ENCODE measurements around the gene TEAD3. TPM values are rescaled to one million over a fixed set of nuclear protein-coding genes. Genes with fewer than 3 reads are reported as not detected.

TEAD3 gene
- total RNA-seq, 1 experiment from 2014 or later = 34.3 TPM

GRCh38 chr6:35471836-35472345 lies 25.0 kb downstream of the TEAD3 start:
- peaks cover 47% of the 10 kb centered on the region for H3K4me1 Mint-ChIP-seq
- peak overlapping the region; percentile 93 for H3K27ac Mint-ChIP-seq
- CTCF ChIA-PET = interaction anchor here (0.7 to 1.8 kb wide), 7 partner anchors 16 to 130 kb away, joined by 3 to 8 read pairs (median 5); partner anchors contain the start of gene PPARD

GRCh38 chr6:35470663-35471120 lies 26.2 kb downstream of the TEAD3 start:
- H3K4me1 Mint-ChIP-seq = peaks cover 47% of the 10 kb centered on the region
- no peaks in the 10 kb centered on the region for H3K9me3 Mint-ChIP-seq
- H3K27ac Mint-ChIP-seq = peak overlapping the region; percentile 97
- H3K4me3 Mint-ChIP-seq = peak overlapping the region; percentile 95
- ATAC-seq (no peak), DNase-seq (ENCODE audit: low spot score) (no peak)
- TF ChIP-seq ZNF425 (CRISPR knock-in tag; conservative IDR thresholded peaks at IDR 0.05) = peak; percentile 77; the same call in 1 of the 2 replicates
- 0 out of 2 replicates have a peak, but pooled peaks have one; percentile 7 for TF ChIP-seq EMX1 (CRISPR knock-in tag; IDR thresholded peaks at IDR 0.05)
- 0 out of 2 replicates have a peak, but pooled peaks have one; percentile 52 for TF ChIP-seq ZMAT4 (CRISPR knock-in tag; IDR thresholded peaks at IDR 0.05)
- no peak for TF ChIP-seq JUN (CRISPR knock-in tag; IDR thresholded peaks at IDR 0.05)
- TF ChIP-seq CREB1 (CRISPR knock-in tag; IDR thresholded peaks at IDR 0.05) = no peak
- TF ChIP-seq ZNF671 (CRISPR knock-in tag; IDR thresholded peaks at IDR 0.05) = peak; percentile 8; the same call in 1 of the 2 replicates
- H3K36me3 Mint-ChIP-seq = peaks cover 58% of the 10 kb centered on the region
- ChIA-PET CTCF (interaction anchor here (1.1 to 1.8 kb wide), 4 partner anchors 21 to 128 kb away, joined by 5 to 8 read pairs (median 6); partner anchors contain the start of gene PPARD), POLR2A (interaction anchor here (1.1 to 7.9 kb wide), 4 partner anchors 15 to 27 kb away, joined by 3 to 54 read pairs (median 36); partner anchors contain the start of gene TEAD3)
- peaks cover 13% of the 10 kb centered on the region for H3K27me3 Mint-ChIP-seq (ENCODE audit: low read depth)

More at GRCh38 chr6:35471836-35472345, 25.0 kb downstream of the TEAD3 start:
- H3K9me3 Mint-ChIP-seq = no peaks in the 10 kb centered on the region
- POLR2A ChIA-PET = interaction anchor here (0.7 to 7.9 kb wide), 8 partner anchors 14 to 174 kb away, joined by 3 to 54 read pairs (median 5); partner anchors contain the start of gene TEAD3
- ATAC-seq = no peak
- no peak for DNase-seq (ENCODE audit: low spot score)
- peak overlapping the region; percentile 95 for H3K4me3 Mint-ChIP-seq
- peaks cover 13% of the 10 kb centered on the region for H3K27me3 Mint-ChIP-seq (ENCODE audit: low read depth)
- TF ChIP-seq KAT7 (CRISPR knock-in tag; IDR thresholded peaks at IDR 0.05; ENCODE audit: borderline replicate concordance) (no peak), NFATC4 (CRISPR knock-in tag; IDR thresholded peaks at IDR 0.05) (peak; percentile 15; the same call in 1 of the 2 replicates), PREB (CRISPR knock-in tag; IDR thresholded peaks at IDR 0.05; ENCODE audit: borderline replicate concordance) (no peak), ZNF219 (CRISPR knock-in tag; IDR thresholded peaks at IDR 0.05; ENCODE audit: borderline replicate concordance) (no peak), ZNF416 (CRISPR knock-in tag; IDR thresholded peaks at IDR 0.05) (0 out of 2 replicates have a peak, but pooled peaks have one; percentile 63), FOXJ3 (CRISPR knock-in tag; IDR thresholded peaks at IDR 0.05; ENCODE audit: borderline replicate concordance) (no peak), ZNF671 (CRISPR knock-in tag; IDR thresholded peaks at IDR 0.05) (peak; percentile 13; the same call in 1 of the 2 replicates), EMX1 (CRISPR knock-in tag; IDR thresholded peaks at IDR 0.05) (peak; percentile 21; the same call in 1 of the 2 replicates), PRRX2 (CRISPR knock-in tag; IDR thresholded peaks at IDR 0.05) (peak; percentile 54; the same call in 1 of the 2 replicates), E2F1 (CRISPR knock-in tag; IDR thresholded peaks at IDR 0.05) (no peak), GTF2I (CRISPR knock-in tag; conservative IDR thresholded peaks at IDR 0.05) (no peak)
- TF ChIP-seq, protein P1, sequence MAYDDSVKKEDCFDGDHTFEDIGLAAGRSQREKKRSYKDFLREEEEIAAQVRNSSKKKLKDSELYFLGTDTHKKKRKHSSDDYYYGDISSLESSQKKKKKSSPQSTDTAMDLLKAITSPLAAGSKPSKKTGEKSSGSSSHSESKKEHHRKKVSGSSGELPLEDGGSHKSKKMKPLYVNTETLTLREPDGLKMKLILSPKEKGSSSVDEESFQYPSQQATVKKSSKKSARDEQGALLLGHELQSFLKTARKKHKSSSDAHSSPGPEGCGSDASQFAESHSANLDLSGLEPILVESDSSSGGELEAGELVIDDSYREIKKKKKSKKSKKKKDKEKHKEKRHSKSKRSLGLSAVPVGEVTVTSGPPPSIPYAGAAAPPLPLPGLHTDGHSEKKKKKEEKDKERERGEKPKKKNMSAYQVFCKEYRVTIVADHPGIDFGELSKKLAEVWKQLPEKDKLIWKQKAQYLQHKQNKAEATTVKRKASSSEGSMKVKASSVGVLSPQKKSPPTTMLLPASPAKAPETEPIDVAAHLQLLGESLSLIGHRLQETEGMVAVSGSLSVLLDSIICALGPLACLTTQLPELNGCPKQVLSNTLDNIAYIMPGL (CRISPR knock-in tag; IDR thresholded peaks at IDR 0.05) = no peak
- H3K36me3 Mint-ChIP-seq = peaks cover 51% of the 10 kb centered on the region

Measured in WTC11 (cell line).